22Rv1 (cell line): ENCODE results near the gene QSER1.

Source experiments
- ZFX ChIP-seq: fragments of 450-650 bp; IDR thresholded peaks from 2 replicates; pipeline ENCODE4 v1.6.1; 2017; ENCODE audit warnings: antibody characterized with exemption, borderline replicate concordance
- TF ChIP-seq, protein P1 (sequence below): fragments of 450-650 bp; IDR thresholded peaks from 2 replicates; pipeline ENCODE4 v1.5.1; 2017; ENCODE audit warnings: mild to moderate bottlenecking

DNA sequence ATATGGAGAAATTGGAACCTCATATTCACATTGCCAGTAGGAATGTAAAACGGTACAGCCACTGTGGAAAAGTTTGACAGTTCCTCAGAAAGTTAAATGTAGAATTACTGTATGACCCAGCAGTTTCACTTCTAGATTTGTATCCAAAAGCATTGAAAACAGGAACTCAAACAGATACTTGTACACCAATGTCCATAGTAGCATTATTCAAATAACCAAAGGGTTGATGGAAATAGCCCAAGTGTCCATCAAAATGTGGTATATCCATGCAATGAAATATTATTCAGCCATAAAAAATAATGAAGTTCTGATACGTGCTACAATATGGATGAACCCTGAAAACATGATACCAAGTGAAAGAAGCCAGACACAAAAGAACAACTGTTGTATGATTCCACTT lies 45.1 kb upstream of the QSER1 start:
- TF ChIP-seq, protein P1, sequence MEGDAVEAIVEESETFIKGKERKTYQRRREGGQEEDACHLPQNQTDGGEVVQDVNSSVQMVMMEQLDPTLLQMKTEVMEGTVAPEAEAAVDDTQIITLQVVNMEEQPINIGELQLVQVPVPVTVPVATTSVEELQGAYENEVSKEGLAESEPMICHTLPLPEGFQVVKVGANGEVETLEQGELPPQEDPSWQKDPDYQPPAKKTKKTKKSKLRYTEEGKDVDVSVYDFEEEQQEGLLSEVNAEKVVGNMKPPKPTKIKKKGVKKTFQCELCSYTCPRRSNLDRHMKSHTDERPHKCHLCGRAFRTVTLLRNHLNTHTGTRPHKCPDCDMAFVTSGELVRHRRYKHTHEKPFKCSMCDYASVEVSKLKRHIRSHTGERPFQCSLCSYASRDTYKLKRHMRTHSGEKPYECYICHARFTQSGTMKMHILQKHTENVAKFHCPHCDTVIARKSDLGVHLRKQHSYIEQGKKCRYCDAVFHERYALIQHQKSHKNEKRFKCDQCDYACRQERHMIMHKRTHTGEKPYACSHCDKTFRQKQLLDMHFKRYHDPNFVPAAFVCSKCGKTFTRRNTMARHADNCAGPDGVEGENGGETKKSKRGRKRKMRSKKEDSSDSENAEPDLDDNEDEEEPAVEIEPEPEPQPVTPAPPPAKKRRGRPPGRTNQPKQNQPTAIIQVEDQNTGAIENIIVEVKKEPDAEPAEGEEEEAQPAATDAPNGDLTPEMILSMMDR = no peak
- no peak for TF ChIP-seq ZFX
